Trophoblast cell (in vitro differentiated cells and primary cell): ENCODE data around the gene IL6ST.

Source experiments
- DNase-seq, 2 donors: peaks; one replicate each; pipeline ENCODE4 v3.0.0-alpha.2; 2016
- H2AFZ ChIP-seq: 2 replicates; pipeline ENCODE4 v1.6.1; 2013; ENCODE audit warnings: low read length, moderate library complexity, mild to moderate bottlenecking; ENCODE audit not compliant: insufficient read depth, poor library complexity
- H2AK5ac ChIP-seq: 2 replicates; pipeline ENCODE4 v1.6.1; 2013; ENCODE audit warnings: mild to moderate bottlenecking, low read length
- H2BK120ac ChIP-seq: 2 replicates; pipeline ENCODE4 v1.6.1; 2013; ENCODE audit warnings: low read length, mild to moderate bottlenecking, moderate library complexity; ENCODE audit not compliant: insufficient read depth, poor library complexity
- H2BK12ac ChIP-seq: 2 replicates; pipeline ENCODE4 v1.6.1; 2013; ENCODE audit warnings: mild to moderate bottlenecking, low read length, moderate library complexity
- H2BK5ac ChIP-seq: 2 replicates; pipeline ENCODE4 v1.6.1; 2013; ENCODE audit warnings: low read length, low read depth, moderate library complexity, mild to moderate bottlenecking; ENCODE audit not compliant: poor library complexity
- H3K14ac ChIP-seq: 2 replicates; pipeline ENCODE4 v1.6.1; 2013; ENCODE audit warnings: mild to moderate bottlenecking, low read length
- H3K18ac ChIP-seq: 2 replicates; pipeline ENCODE4 v1.6.1; 2013; ENCODE audit warnings: mild to moderate bottlenecking, low read length
- H3K23ac ChIP-seq: 2 replicates; pipeline ENCODE4 v1.6.1; 2013; ENCODE audit warnings: low read length
- H3K27ac ChIP-seq: 2 replicates; pipeline ENCODE4 v1.5.1; 2013; ENCODE audit warnings: low read depth, mild to moderate bottlenecking, inconsistent platforms, low read length, moderate library complexity
- H3K27me3 ChIP-seq: 2 replicates; pipeline ENCODE4 v1.6.1; 2013; ENCODE audit warnings: inconsistent platforms, mild to moderate bottlenecking, low read length, moderate library complexity; ENCODE audit not compliant: insufficient read depth
- H3K36me3 ChIP-seq, 2 experiments: 1 replicate in 1 of 2; 2 replicates in 1 of 2; pipeline ENCODE4 v1.6.1; 2013; ENCODE audit warnings: low read length in 2 of 2, mild to moderate bottlenecking in 2 of 2, moderate library complexity in 1 of 2; ENCODE audit not compliant: insufficient read depth in 2 of 2, control insufficient read depth in 1 of 2
- H3K4ac ChIP-seq: 2 replicates; pipeline ENCODE4 v1.6.1; 2013; ENCODE audit warnings: low read depth, mild to moderate bottlenecking, low read length, moderate library complexity
- H3K4me1 ChIP-seq, 2 experiments: 1 replicate in 1 of 2; 2 replicates in 1 of 2; pipeline ENCODE4 v1.6.1; 2013; ENCODE audit warnings: low read length in 2 of 2, mild to moderate bottlenecking in 2 of 2, moderate library complexity in 1 of 2; ENCODE audit not compliant: insufficient read depth in 2 of 2, control insufficient read depth in 1 of 2
- H3K4me2 ChIP-seq: 2 replicates; pipeline ENCODE4 v1.6.1; 2013; ENCODE audit warnings: inconsistent platforms, mild to moderate bottlenecking, low read length, moderate library complexity
- H3K4me3 ChIP-seq: 2 replicates; pipeline ENCODE4 v1.5.1; 2013; ENCODE audit warnings: mild to moderate bottlenecking, low read depth, low read length, inconsistent platforms
- H3K79me1 ChIP-seq: one replicate; pipeline ENCODE4 v1.6.1; 2013; ENCODE audit warnings: low read length
- H3K79me2 ChIP-seq: 2 replicates; pipeline ENCODE4 v1.6.1; 2013; ENCODE audit warnings: low read length, mild to moderate bottlenecking; ENCODE audit not compliant: control insufficient read depth, insufficient read depth, poor library complexity
- H3K9ac ChIP-seq: 2 replicates; pipeline ENCODE4 v1.6.1; 2013; ENCODE audit warnings: mild to moderate bottlenecking, low read length
- H3K9me3 ChIP-seq: 2 replicates; pipeline ENCODE4 v1.6.1; 2013; ENCODE audit warnings: low read depth, mild to moderate bottlenecking, control low read depth, inconsistent platforms, low read length; ENCODE audit not compliant: insufficient read depth
- H4K12ac ChIP-seq: 2 replicates; pipeline ENCODE4 v1.6.1; 2013; ENCODE audit warnings: low read depth, mild to moderate bottlenecking, low read length, moderate library complexity
- H4K8ac ChIP-seq: 2 replicates; pipeline ENCODE4 v1.6.1; 2013; ENCODE audit warnings: low read depth, mild to moderate bottlenecking, low read length, moderate library complexity
- H4K91ac ChIP-seq: one replicate; pipeline ENCODE4 v1.6.1; 2013; ENCODE audit warnings: low read depth, mild to moderate bottlenecking, low read length, moderate library complexity
- WGBS: extraction: QIAGEN DNeasy Blood & Tissue Kit; methylation state at CpG from one replicate; pipeline ENCODE4 v1.1.7; 2013; ENCODE audit warnings: missing lambda C conversion rate; ENCODE audit not compliant: insufficient read length, insufficient coverage; ENCODE audit errors: extremely low coverage; 5-methylcytosine and 5-hydroxymethylcytosine counted together

IL6ST gene

GRCh38 chr5:55994998-55995914, 493 bp upstream of the IL6ST start:
- peak overlapping the region; percentile 82 for H3K4me2 ChIP-seq
- H3K9ac ChIP-seq, result peak overlapping the region; percentile 74
- peak overlapping the region; percentile 88 for H4K91ac ChIP-seq
- peak overlapping the region; percentile 88 for H2AFZ ChIP-seq
- H3K27ac ChIP-seq, result peak overlapping the region; percentile 98
- peaks cover 10% of the 10 kb centered on the region for H3K79me2 ChIP-seq
- peak overlapping the region; percentile 50 for H2BK5ac ChIP-seq
- peak overlapping the region; percentile 97 for H3K14ac ChIP-seq
- no peaks in the 10 kb centered on the region for H3K4me1 ChIP-seq
- peaks cover 1% of the 10 kb centered on the region for H3K9me3 ChIP-seq
- H3K79me1 ChIP-seq, result peaks cover 11% of the 10 kb centered on the region
- H2BK120ac ChIP-seq, result peak overlapping the region; percentile 84
- no peaks in the 10 kb centered on the region for H3K36me3 ChIP-seq
- H3K18ac ChIP-seq, result peak overlapping the region; percentile 91
- peak; percentile 94 to 96 for DNase-seq
- WGBS, result no CpG with 5 or more reads among the region's 70 CpGs
- no peak overlapping the region for H3K23ac ChIP-seq
- H2BK12ac ChIP-seq, result no peak overlapping the region
- H3K27me3 ChIP-seq, result no peaks in the 10 kb centered on the region
- peak overlapping the region; percentile 94 for H3K4me3 ChIP-seq
- H4K8ac ChIP-seq, result peak overlapping the region; percentile 97
- H2AK5ac ChIP-seq, result no peak overlapping the region
- peak overlapping the region; percentile 43 for H4K12ac ChIP-seq
- H3K4ac ChIP-seq, result peak overlapping the region; percentile 60

- no peaks in the 10 kb centered on the region for H3K36me3 ChIP-seq
- WGBS, result no CpG with 5 or more reads among the region's 14 CpGs
Measured at GRCh38 chr5:55993731-55994494, 850 bp downstream of the IL6ST start.

GRCh38 chr5:55993013-55993412, 1.8 kb downstream of the IL6ST start:
- Histone ChIP-seq H3K23ac (peak overlapping the region; percentile 10), H4K8ac (no peak overlapping the region)
- no CpG with 5 or more reads among the region's 5 CpGs for WGBS

More at GRCh38 chr5:55993731-55994494, 850 bp downstream of the IL6ST start:
- H3K79me1 ChIP-seq, result peaks cover 11% of the 10 kb centered on the region
- H2BK12ac ChIP-seq, result peak overlapping the region; percentile 32
- H3K27me3 ChIP-seq, result no peaks in the 10 kb centered on the region
- H3K18ac ChIP-seq, result peak overlapping the region; percentile 98
- peak in 1 of 2 donors; percentile 72 for DNase-seq
- H3K9ac ChIP-seq, result peak overlapping the region; percentile 92
- peak overlapping the region; percentile 98 for H3K27ac ChIP-seq
- H3K4me3 ChIP-seq, result peak overlapping the region; percentile 94
- H2AK5ac ChIP-seq, result no peak overlapping the region
- H4K8ac ChIP-seq, result peak overlapping the region; percentile 96
- peaks cover 10% of the 10 kb centered on the region for H3K79me2 ChIP-seq
- H3K14ac ChIP-seq, result peak overlapping the region; percentile 97
- no peak overlapping the region for H3K23ac ChIP-seq
- no peaks in the 10 kb centered on the region for H3K4me1 ChIP-seq
- peak overlapping the region; percentile 94 for H4K91ac ChIP-seq
- peak overlapping the region; percentile 98 for H4K12ac ChIP-seq
- H2AFZ ChIP-seq, result peak overlapping the region; percentile 52
- peak overlapping the region; percentile 97 for H3K4me2 ChIP-seq
- H2BK120ac ChIP-seq, result peak overlapping the region; percentile 86
- peak overlapping the region; percentile 94 for H2BK5ac ChIP-seq
- H3K4ac ChIP-seq, result peak overlapping the region; percentile 91
- peaks cover 1% of the 10 kb centered on the region for H3K9me3 ChIP-seq

GRCh38 chr5:55991768-55992486, 2.8 kb downstream of the IL6ST start:
- H2BK120ac ChIP-seq, result no peak overlapping the region
- no peak overlapping the region for H4K91ac ChIP-seq
- no peaks in the 10 kb centered on the region for H3K36me3 ChIP-seq
- no peak overlapping the region for H3K18ac ChIP-seq
- H3K4me2 ChIP-seq, result no peak overlapping the region
- no peak overlapping the region for H2AK5ac ChIP-seq
- H3K23ac ChIP-seq, result no peak overlapping the region
- no peak overlapping the region for H2BK12ac ChIP-seq
- peaks cover 11% of the 10 kb centered on the region for H3K79me1 ChIP-seq
- H2AFZ ChIP-seq, result no peak overlapping the region
- H3K27me3 ChIP-seq, result no peaks in the 10 kb centered on the region
- WGBS, result no CpG with 5 or more reads among the region's 5 CpGs
- peaks cover 1% of the 10 kb centered on the region for H3K9me3 ChIP-seq
- H3K4me1 ChIP-seq, result no peaks in the 10 kb centered on the region
- no peak overlapping the region for H4K8ac ChIP-seq
- no peak overlapping the region for H3K14ac ChIP-seq
- DNase-seq, result peak in 1 of 2 donors; percentile 9
- H3K79me2 ChIP-seq, result peaks cover 10% of the 10 kb centered on the region
- no peak overlapping the region for H2BK5ac ChIP-seq
- no peak overlapping the region for H3K4ac ChIP-seq
- H3K4me3 ChIP-seq, result no peak overlapping the region
- no peak overlapping the region for H3K9ac ChIP-seq
- no peak overlapping the region for H3K27ac ChIP-seq
- no peak overlapping the region for H4K12ac ChIP-seq

More at GRCh38 chr5:55993013-55993412, 1.8 kb downstream of the IL6ST start:
- peak in 1 of 2 donors; percentile 24 for DNase-seq
- no peak overlapping the region for H3K9ac ChIP-seq
- no peak overlapping the region for H2AFZ ChIP-seq
- H3K79me1 ChIP-seq, result peaks cover 11% of the 10 kb centered on the region
- no peak overlapping the region for H3K4me3 ChIP-seq
- no peak overlapping the region for H3K27ac ChIP-seq
- H3K18ac ChIP-seq, result no peak overlapping the region
- H2AK5ac ChIP-seq, result no peak overlapping the region
- no peak overlapping the region for H4K91ac ChIP-seq
- H3K36me3 ChIP-seq, result no peaks in the 10 kb centered on the region
- no peak overlapping the region for H3K14ac ChIP-seq
- no peaks in the 10 kb centered on the region for H3K27me3 ChIP-seq
- H3K4me2 ChIP-seq, result peak overlapping the region; percentile 35
- H2BK5ac ChIP-seq, result no peak overlapping the region
- peaks cover 1% of the 10 kb centered on the region for H3K9me3 ChIP-seq
- no peak overlapping the region for H3K4ac ChIP-seq
- H2BK120ac ChIP-seq, result no peak overlapping the region
- peaks cover 10% of the 10 kb centered on the region for H3K79me2 ChIP-seq
- H4K12ac ChIP-seq, result no peak overlapping the region
- no peaks in the 10 kb centered on the region for H3K4me1 ChIP-seq
- H2BK12ac ChIP-seq, result no peak overlapping the region
